Peyer's patch (tissue), 4 donors: ENCODE measurements around the gene INKA2.

Source experiments
- POLR2A ChIP-seq, 2 donors: fragments of 450-650 bp; IDR thresholded peaks; one replicate each; pipeline ENCODE4 v1.5.1; 2017; ENCODE audit warnings: antibody characterized with exemption in 2 of 2, mild to moderate bottlenecking in 2 of 2, moderate library complexity in 2 of 2
- TF ChIP-seq, protein P1 (sequence below), 6 experiments: fragments of 450-650 bp in 4 of 6; fragments of 200-600 bp in 2 of 6; sonication (generic) in 1 of 6; IDR thresholded peaks; one replicate each; pipeline ENCODE4 v1.5.1; 2017 to 2019; ENCODE audit warnings: antibody characterized with exemption in 6 of 6, mild to moderate bottlenecking in 3 of 6, moderate library complexity in 1 of 6

GRCh38 chr1:111738436-111739193, 580 bp downstream of the INKA2 start:
- no peak for TF ChIP-seq POLR2A (IDR thresholded peaks at IDR 0.05)
- TF ChIP-seq, protein P1, sequence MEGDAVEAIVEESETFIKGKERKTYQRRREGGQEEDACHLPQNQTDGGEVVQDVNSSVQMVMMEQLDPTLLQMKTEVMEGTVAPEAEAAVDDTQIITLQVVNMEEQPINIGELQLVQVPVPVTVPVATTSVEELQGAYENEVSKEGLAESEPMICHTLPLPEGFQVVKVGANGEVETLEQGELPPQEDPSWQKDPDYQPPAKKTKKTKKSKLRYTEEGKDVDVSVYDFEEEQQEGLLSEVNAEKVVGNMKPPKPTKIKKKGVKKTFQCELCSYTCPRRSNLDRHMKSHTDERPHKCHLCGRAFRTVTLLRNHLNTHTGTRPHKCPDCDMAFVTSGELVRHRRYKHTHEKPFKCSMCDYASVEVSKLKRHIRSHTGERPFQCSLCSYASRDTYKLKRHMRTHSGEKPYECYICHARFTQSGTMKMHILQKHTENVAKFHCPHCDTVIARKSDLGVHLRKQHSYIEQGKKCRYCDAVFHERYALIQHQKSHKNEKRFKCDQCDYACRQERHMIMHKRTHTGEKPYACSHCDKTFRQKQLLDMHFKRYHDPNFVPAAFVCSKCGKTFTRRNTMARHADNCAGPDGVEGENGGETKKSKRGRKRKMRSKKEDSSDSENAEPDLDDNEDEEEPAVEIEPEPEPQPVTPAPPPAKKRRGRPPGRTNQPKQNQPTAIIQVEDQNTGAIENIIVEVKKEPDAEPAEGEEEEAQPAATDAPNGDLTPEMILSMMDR (IDR thresholded peaks at IDR 0.05): no peak
